HG02840 (cell line): ENCODE results near the gene RIMBP2.

Experiments used
- ATAC-seq: cut with Tn5 transposase; IDR thresholded peaks from one replicate; pipeline ENCODE4 v1.9.1; 2021; ENCODE audit warnings: mild to moderate bottlenecking, moderate library complexity, moderate number of reproducible peaks; ENCODE audit not compliant: unreplicated experiment, low FRiP score

The RIMBP2 gene

GRCh38 chr12:130458341-130458740 is 257.8 kb downstream of the RIMBP2 start:
- ATAC-seq: no peak

- ATAC-seq: no peak
These were observed 258.9 kb downstream of the RIMBP2 start for GRCh38 chr12:130457215-130457614.

- ATAC-seq: no peak
These were observed 259.5 kb downstream of the RIMBP2 start for GRCh38 chr12:130456375-130457199.

GRCh38 chr12:130455161-130455560 is 260.9 kb downstream of the RIMBP2 start:
- ATAC-seq: no peak

- ATAC-seq: no peak
These were observed 261.8 kb downstream of the RIMBP2 start for GRCh38 chr12:130454296-130454695.

GRCh38 chr12:130452546-130452945 is 263.6 kb downstream of the RIMBP2 start:
- no peak for ATAC-seq

GRCh38 chr12:130451001-130451930 is 264.8 kb downstream of the RIMBP2 start:
- ATAC-seq: no peak

GRCh38 chr12:130449291-130449690 is 266.8 kb downstream of the RIMBP2 start:
- no peak for ATAC-seq

- ATAC-seq: no peak
These were observed 267.9 kb downstream of the RIMBP2 start for GRCh38 chr12:130448044-130448821.

- no peak for ATAC-seq
These were observed 268.5 kb downstream of the RIMBP2 start for GRCh38 chr12:130447655-130447965.

GRCh38 chr12:130446846-130447654 is 269.0 kb downstream of the RIMBP2 start:
- ATAC-seq: no peak

- ATAC-seq: no peak
These were observed 271.1 kb downstream of the RIMBP2 start for GRCh38 chr12:130444986-130445385.

GRCh38 chr12:130444061-130444460 is 272.0 kb downstream of the RIMBP2 start:
- ATAC-seq: no peak

- no peak for ATAC-seq
These were observed 274.0 kb downstream of the RIMBP2 start for GRCh38 chr12:130441771-130442760.

- no peak for ATAC-seq
These were observed 275.6 kb downstream of the RIMBP2 start for GRCh38 chr12:130440411-130441080.

- ATAC-seq: no peak
These were observed 276.8 kb downstream of the RIMBP2 start for GRCh38 chr12:130439250-130439649.

- ATAC-seq: no peak
These were observed 277.4 kb downstream of the RIMBP2 start for GRCh38 chr12:130438711-130439110.

- ATAC-seq: no peak
These were observed 277.9 kb downstream of the RIMBP2 start for GRCh38 chr12:130438243-130438620.
